ENCODE data around the gene SH3RF3.

SH3RF3 gene

GRCh38 chr2:109128616-109129355 is at the start of gene SH3RF3:
SH3RF3 (plus strand) TSS chr2:109129205.
- TF ChIP-seq GATA2 (IDR thresholded peaks at IDR 0.05; ENCODE audit: low read depth, low read length) (no peak), GATA3 (IDR thresholded peaks at IDR 0.05; ENCODE audit: low read depth, low read length) (no peak)

GRCh38 chr2:109079590-109079989 is 49.4 kb upstream of the SH3RF3 start:
- TF ChIP-seq GATA2 (IDR thresholded peaks at IDR 0.05; ENCODE audit: low read depth, low read length) (no peak), GATA3 (IDR thresholded peaks at IDR 0.05; ENCODE audit: low read depth, low read length) (no peak)

- TF ChIP-seq GATA2 (IDR thresholded peaks at IDR 0.05; ENCODE audit: low read depth, low read length), result no peak
- TF ChIP-seq GATA3 (IDR thresholded peaks at IDR 0.05; ENCODE audit: low read depth, low read length), result no peak
These were observed 48.9 kb upstream of the SH3RF3 start for GRCh38 chr2:109080109-109080508.

- TF ChIP-seq GATA2 (IDR thresholded peaks at IDR 0.05; ENCODE audit: low read depth, low read length) (no peak), GATA3 (IDR thresholded peaks at IDR 0.05; ENCODE audit: low read depth, low read length) (no peak)
These were observed 48.2 kb upstream of the SH3RF3 start for GRCh38 chr2:109080757-109081156.

- TF ChIP-seq GATA3 (IDR thresholded peaks at IDR 0.05; ENCODE audit: low read depth, low read length), result no peak
- no peak for TF ChIP-seq GATA2 (IDR thresholded peaks at IDR 0.05; ENCODE audit: low read depth, low read length)
These were observed 47.6 kb upstream of the SH3RF3 start for GRCh38 chr2:109081374-109081773.

GRCh38 chr2:109083771-109084170 is 45.2 kb upstream of the SH3RF3 start:
- TF ChIP-seq GATA3 (IDR thresholded peaks at IDR 0.05; ENCODE audit: low read depth, low read length), result no peak
- no peak for TF ChIP-seq GATA2 (IDR thresholded peaks at IDR 0.05; ENCODE audit: low read depth, low read length)

- TF ChIP-seq GATA2 (IDR thresholded peaks at IDR 0.05; ENCODE audit: low read depth, low read length) (no peak), GATA3 (IDR thresholded peaks at IDR 0.05; ENCODE audit: low read depth, low read length) (no peak)
These were observed 44.7 kb upstream of the SH3RF3 start for GRCh38 chr2:109084341-109084740.

- no peak for TF ChIP-seq GATA3 (IDR thresholded peaks at IDR 0.05; ENCODE audit: low read depth, low read length)
- TF ChIP-seq GATA2 (IDR thresholded peaks at IDR 0.05; ENCODE audit: low read depth, low read length), result no peak
These were observed 42.9 kb upstream of the SH3RF3 start for GRCh38 chr2:109085912-109086742.

- TF ChIP-seq GATA2 (IDR thresholded peaks at IDR 0.05; ENCODE audit: low read depth, low read length) (no peak), GATA3 (IDR thresholded peaks at IDR 0.05; ENCODE audit: low read depth, low read length) (no peak)
These were observed 42.3 kb upstream of the SH3RF3 start for GRCh38 chr2:109086743-109087020.

- TF ChIP-seq GATA2 (IDR thresholded peaks at IDR 0.05; ENCODE audit: low read depth, low read length) (no peak), GATA3 (IDR thresholded peaks at IDR 0.05; ENCODE audit: low read depth, low read length) (no peak)
These were observed 41.8 kb upstream of the SH3RF3 start for GRCh38 chr2:109087055-109087663.

GRCh38 chr2:109089602-109090300 is 39.3 kb upstream of the SH3RF3 start:
- TF ChIP-seq GATA2 (IDR thresholded peaks at IDR 0.05; ENCODE audit: low read depth, low read length) (no peak), GATA3 (IDR thresholded peaks at IDR 0.05; ENCODE audit: low read depth, low read length) (no peak)

GRCh38 chr2:109091526-109091925 is 37.5 kb upstream of the SH3RF3 start:
- no peak for TF ChIP-seq GATA2 (IDR thresholded peaks at IDR 0.05; ENCODE audit: low read depth, low read length)
- TF ChIP-seq GATA3 (IDR thresholded peaks at IDR 0.05; ENCODE audit: low read depth, low read length), result no peak

- no peak for TF ChIP-seq GATA2 (IDR thresholded peaks at IDR 0.05; ENCODE audit: low read depth, low read length)
- TF ChIP-seq GATA3 (IDR thresholded peaks at IDR 0.05; ENCODE audit: low read depth, low read length), result no peak
These were observed 34.9 kb upstream of the SH3RF3 start for GRCh38 chr2:109094144-109094543.
